Measurements from ENCODE around the gene ADPRHL1.

DNA sequence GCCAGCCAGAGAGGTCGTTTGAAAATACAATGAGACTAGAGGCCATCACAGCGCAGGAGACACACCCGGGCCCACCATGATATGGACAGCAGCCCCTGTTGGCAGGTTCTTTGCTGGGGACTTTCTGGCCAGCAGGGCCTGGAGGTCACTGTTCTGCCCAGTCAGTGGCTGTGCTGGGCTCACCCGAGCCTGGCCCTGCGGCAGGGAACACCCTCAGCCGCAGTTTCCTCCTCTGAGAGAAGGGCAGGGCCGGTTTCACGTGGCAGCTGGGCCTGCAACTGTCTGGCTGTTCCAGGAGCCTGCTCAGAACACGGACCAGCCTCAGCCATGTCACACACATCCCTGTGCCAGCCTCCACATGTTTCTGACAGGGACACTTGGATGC, 39.4 kb downstream of the ADPRHL1 start:
- TF ChIP-seq, protein P1, sequence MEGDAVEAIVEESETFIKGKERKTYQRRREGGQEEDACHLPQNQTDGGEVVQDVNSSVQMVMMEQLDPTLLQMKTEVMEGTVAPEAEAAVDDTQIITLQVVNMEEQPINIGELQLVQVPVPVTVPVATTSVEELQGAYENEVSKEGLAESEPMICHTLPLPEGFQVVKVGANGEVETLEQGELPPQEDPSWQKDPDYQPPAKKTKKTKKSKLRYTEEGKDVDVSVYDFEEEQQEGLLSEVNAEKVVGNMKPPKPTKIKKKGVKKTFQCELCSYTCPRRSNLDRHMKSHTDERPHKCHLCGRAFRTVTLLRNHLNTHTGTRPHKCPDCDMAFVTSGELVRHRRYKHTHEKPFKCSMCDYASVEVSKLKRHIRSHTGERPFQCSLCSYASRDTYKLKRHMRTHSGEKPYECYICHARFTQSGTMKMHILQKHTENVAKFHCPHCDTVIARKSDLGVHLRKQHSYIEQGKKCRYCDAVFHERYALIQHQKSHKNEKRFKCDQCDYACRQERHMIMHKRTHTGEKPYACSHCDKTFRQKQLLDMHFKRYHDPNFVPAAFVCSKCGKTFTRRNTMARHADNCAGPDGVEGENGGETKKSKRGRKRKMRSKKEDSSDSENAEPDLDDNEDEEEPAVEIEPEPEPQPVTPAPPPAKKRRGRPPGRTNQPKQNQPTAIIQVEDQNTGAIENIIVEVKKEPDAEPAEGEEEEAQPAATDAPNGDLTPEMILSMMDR (IDR thresholded peaks at IDR 0.05; ENCODE audit: low read depth, low read length): no peak
- TF ChIP-seq POLR2A (IDR thresholded peaks at IDR 0.05; ENCODE audit: extremely low read depth, insufficient read length) (no peak), MYC (IDR thresholded peaks at IDR 0.05; ENCODE audit: low read depth, low read length) (0 out of 2 replicates have a peak, but pooled peaks have one; percentile 12)
- TF ChIP-seq, protein P2, sequence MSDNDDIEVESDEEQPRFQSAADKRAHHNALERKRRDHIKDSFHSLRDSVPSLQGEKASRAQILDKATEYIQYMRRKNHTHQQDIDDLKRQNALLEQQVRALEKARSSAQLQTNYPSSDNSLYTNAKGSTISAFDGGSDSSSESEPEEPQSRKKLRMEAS (IDR thresholded peaks at IDR 0.05; ENCODE audit: low read depth, low read length): peak; percentile 40; the same call in 1 of the 2 replicates

All from NB4 (cell line).